ENCODE measurements around the gene OR2T6.
"Not testable (repeated sequence)": the region's sequence is repeated elsewhere in the genome, so short reads cannot be mapped to it uniquely, and the experiment has no call there.

OR2T6 gene

DNA sequence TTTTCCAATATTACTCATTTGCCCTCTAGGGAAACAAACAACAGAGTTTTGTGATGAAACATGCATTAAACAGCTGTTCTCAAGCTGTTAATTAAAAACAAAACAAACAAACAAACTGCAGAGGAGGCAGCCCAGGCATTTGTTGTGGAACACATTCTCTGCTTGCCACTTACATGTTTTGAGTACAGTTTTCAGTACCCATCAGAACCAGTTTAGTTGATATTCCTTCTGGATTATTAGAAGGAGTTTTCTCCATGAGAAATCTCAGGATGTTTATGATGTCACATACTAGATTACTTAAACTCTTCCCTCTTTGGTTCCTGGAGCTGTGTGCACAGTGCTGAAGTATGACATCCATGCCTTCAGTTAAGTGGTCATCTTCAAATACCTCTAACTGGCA is at the start of gene OR2T6:
Gene OR2T6 (plus strand): TSS at position 301 of the 400 bp plus-strand sequence. CDS start 11,863 bp downstream, outside the sequence.
- no peak for DNase-seq (ENCODE audit: low read depth in 2 of 2)

- DNase-seq (ENCODE audit: low read depth in 2 of 2), result no peak
Observed at GRCh38 chr1:248343451-248343850, 32.1 kb upstream of the OR2T6 start.

- DNase-seq (ENCODE audit: low read depth in 2 of 2), result no peak
Observed at GRCh38 chr1:248348475-248348874, 27.1 kb upstream of the OR2T6 start, which contains the start of gene OR14C36. Gene OR14C36 (plus strand): TSS chr1:248348775. CDS start chr1:248348775, 0 bp downstream.

- no peak for DNase-seq (ENCODE audit: low read depth in 2 of 2)
Observed at GRCh38 chr1:248359415-248359814, 16.1 kb upstream of the OR2T6 start.

- no peak for DNase-seq (ENCODE audit: low read depth in 2 of 2)
Observed at GRCh38 chr1:248361121-248361715, 14.3 kb upstream of the OR2T6 start, which contains the start of gene OR2T4. Gene OR2T4 (plus strand): TSS chr1:248361665. CDS start chr1:248361665, 0 bp downstream.

- no peak for DNase-seq (ENCODE audit: low read depth in 2 of 2)
Observed at GRCh38 chr1:248366609-248367008, 8.9 kb upstream of the OR2T6 start.

- no peak for DNase-seq (ENCODE audit: low read depth in 2 of 2)
Observed at GRCh38 chr1:248372394-248372793, 3.2 kb upstream of the OR2T6 start.

GRCh38 chr1:248373761-248374160 is 1.8 kb upstream of the OR2T6 start:
- DNase-seq (ENCODE audit: low read depth in 2 of 2), result no peak

DNA sequence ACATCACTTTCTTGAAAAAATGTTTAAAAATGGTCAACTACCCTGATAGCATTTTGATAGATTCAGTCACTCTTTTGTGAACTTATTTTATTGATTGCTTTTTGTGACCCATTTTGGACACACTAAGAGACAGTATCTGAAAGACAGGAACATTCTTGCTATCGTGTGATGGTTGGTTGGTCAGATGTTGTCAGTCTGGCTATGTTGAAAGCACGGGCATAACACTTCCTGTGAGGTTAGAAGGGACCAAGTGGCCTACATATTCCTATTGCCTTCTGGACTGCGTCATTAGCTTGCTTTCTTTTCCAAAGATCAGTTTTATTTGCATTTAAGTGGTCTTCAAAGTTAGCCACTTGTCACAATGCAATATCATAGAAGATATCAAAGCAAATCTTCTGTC is 1.4 kb downstream of the OR2T6 start:
- no peak for DNase-seq (ENCODE audit: low read depth in 2 of 2)

DNA sequence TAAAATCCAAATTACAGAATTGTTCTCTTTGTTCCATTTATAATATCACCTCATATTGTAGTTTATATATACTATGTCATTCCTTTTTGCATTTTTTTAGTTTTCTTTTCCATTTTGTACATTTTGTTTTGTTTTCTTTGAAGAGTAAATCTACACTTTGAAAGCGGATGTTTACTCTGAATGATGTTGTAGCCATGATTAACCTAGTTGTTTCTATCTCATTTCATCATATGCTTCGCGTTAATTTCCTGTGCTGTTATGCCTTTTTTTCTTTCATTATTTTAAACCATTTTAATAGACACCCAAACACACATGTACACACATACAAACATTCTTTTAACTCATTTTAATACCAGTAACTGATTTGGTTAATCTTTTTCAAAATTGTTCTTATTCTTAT is 5.3 kb downstream of the OR2T6 start:
- DNase-seq (ENCODE audit: low read depth in 2 of 2), result no peak

GRCh38 chr1:248388426-248388825 is 12.9 kb downstream of the OR2T6 start:
- no peak for DNase-seq (ENCODE audit: low read depth in 2 of 2)

GRCh38 chr1:248393050-248393449 is 17.5 kb downstream of the OR2T6 start:
- DNase-seq (ENCODE audit: low read depth in 2 of 2), result no peak

GRCh38 chr1:248402748-248403147 is 27.2 kb downstream of the OR2T6 start, which contains the start of gene OR2T1:
Gene OR2T1 (plus strand): TSS chr1:248403048. CDS start chr1:248406148, 3,100 bp downstream.
- no peak for DNase-seq (ENCODE audit: low read depth in 2 of 2)

DNA sequence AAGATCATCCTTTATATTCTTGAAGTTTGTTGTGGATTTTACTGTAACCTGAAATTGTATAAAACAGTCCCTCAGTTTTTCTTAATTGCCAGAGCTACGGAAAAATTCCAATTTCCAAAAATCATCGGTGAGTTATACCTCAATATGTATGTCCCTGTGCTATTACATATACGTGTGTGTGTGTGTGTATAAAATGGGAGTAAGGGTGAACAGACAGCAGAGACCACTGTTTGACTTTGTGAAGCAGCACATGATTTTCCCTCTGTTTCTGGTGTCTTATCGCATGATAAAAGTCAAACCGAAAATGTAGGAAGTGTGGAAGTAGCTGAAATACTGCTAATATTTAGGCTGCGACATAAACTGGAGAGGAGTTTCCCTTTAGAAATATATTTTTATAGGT is 28.5 kb downstream of the OR2T6 start:
- no peak for DNase-seq (ENCODE audit: low read depth in 2 of 2)

GRCh38 chr1:248406721-248407692 is 31.5 kb downstream of the OR2T6 start:
- DNase-seq (ENCODE audit: low read depth in 2 of 2), result no peak

- DNase-seq (ENCODE audit: low read depth in 2 of 2), result no peak
Observed at GRCh38 chr1:248416226-248416625, 40.7 kb downstream of the OR2T6 start.

GRCh38 chr1:248417854-248418253 is 42.3 kb downstream of the OR2T6 start:
- no peak for DNase-seq (ENCODE audit: low read depth in 2 of 2)

DNA sequence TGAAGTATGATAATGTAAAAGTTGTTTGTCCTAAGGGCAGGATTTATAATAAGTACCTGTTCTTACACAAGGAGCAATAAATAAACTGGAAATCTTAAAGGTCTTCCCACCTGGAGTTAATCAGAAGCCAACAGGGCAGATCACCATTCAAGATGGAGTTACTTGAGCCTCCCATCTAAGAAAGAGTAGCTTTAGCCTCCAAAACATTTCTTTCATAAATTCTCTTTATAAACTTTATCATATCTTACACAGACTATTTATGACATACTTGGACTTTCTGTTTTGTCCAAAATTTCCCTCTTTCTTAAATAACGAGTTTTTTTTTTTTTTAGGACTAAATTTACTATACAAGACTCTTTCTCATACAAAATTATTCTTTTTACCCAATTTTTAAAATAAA is 45.8 kb downstream of the OR2T6 start:
- no peak for DNase-seq (ENCODE audit: low read depth in 2 of 2)

GRCh38 chr1:248427526-248428191 is 52.1 kb downstream of the OR2T6 start:
- DNase-seq (ENCODE audit: low read depth in 2 of 2), result not testable (repeated sequence)

DNA sequence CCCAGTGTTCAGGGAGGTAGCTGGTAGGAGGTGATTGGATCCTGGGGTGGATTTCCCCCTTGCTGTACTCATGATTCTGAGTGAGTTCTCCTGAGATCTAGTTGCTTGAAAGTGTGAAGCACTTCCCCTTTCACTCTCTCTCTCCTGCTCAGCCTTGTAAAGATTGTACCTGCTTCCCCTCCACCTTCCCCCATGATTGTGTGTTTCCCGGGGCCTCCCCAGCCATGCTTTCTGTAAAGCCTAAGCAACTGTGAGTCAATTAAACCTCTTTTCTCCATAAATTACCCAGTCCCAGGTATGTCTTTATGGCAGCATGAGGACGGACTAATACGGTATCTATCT is 52.6 kb downstream of the OR2T6 start:
- not testable (repeated sequence) for DNase-seq (ENCODE audit: low read depth in 2 of 2)

DNA sequence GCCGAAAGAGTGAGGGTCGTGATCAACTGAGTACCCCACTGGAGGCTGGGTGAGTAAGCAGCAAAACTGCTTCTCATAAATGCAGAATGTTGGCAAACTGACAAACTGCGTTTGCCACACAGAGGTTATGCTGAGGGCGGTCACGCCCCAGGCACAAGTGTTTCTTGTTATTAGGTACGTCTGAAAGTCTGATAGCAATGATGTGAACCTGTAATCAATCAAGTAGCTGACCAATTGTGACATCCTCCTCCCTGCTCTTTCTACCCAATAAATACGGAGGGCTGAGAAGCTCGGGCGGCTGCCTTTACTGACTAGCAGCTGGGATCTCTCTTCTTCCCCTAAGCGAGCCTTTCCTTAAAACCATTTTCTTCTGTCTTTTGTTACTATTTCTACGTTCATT is 56.1 kb downstream of the OR2T6 start:
- DNase-seq (ENCODE audit: low read depth in 2 of 2), result not testable (repeated sequence)

DNA sequence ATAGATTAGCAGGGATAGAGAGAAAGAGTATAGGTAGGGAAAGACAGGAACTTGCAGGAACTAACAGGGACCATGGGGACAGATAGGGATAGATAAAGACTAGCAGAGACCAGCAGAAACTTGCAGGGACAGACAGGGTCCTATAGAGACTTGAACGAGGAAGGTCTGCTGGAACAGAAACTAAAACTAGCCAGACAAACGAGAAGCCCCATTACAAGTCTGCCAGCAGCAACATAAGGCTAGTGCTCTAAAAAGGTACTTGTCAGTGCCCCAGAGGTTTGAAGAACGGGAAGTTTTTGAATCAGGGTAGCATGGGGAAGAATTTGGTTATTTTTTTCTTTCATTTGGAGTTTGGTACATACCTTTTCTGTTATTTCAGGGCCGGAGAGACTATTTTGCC is 56.7 kb downstream of the OR2T6 start:
- DNase-seq (ENCODE audit: low read depth in 2 of 2), result not testable (repeated sequence)

Measured in fibroblast of skin of left quadriceps (primary cell).